ENCODE data around the gene SPAG6. TPM values are rescaled to one million over a fixed set of nuclear protein-coding genes. Genes with fewer than 3 reads are reported as not detected.

Gene SPAG6
- total RNA-seq = 8.5 and 8.9 TPM in 2 replicates
- long read RNA-seq, transcript SPAG6-203 (11 exons, 2,605 nt) = major isoform, 33 of 72 reads
- long read RNA-seq, partial matches to known transcripts = 11 of 72 reads
- long read RNA-seq, other reads (novel, unspliced or antisense) = 26 of 72 reads

GRCh38 chr10:22345301-22346095, at the start of gene SPAG6:
SPAG6 (plus strand) TSS chr10:22345496; CDS start chr10:22345612, 116 bp downstream.
- H3K27me3 Mint-ChIP-seq = peaks cover 67% of the 10 kb centered on the region

GRCh38 chr10:22301193-22301592, 44.1 kb upstream of the SPAG6 start:
- no peak overlapping the region for H3K27ac Mint-ChIP-seq

More at GRCh38 chr10:22345301-22346095, at the start of gene SPAG6:
- H3K4me3 Mint-ChIP-seq (ENCODE audit: low read depth) = peak within 1 kb of the TSS; percentile 70
- no peaks in the 10 kb centered on the region for H3K9me3 Mint-ChIP-seq (ENCODE audit: low read depth)
- H3K36me3 Mint-ChIP-seq (ENCODE audit: insufficient read depth) = no peaks in the 10 kb centered on the region
- H3K4me1 Mint-ChIP-seq (ENCODE audit: low read depth) = peaks cover 2% of the 10 kb centered on the region
- peak; percentile 41 for TF ChIP-seq CTCF (IDR thresholded peaks at IDR 0.05; ENCODE audit: unreplicated experiment)
- peak; percentile 64 for DNase-seq (ENCODE audit: low spot score, unreplicated experiment)
- peak within 1 kb of the TSS; percentile 69 for H3K27ac Mint-ChIP-seq

GRCh38 chr10:22303461-22303860, 41.8 kb upstream of the SPAG6 start:
- Mint-ChIP-seq H3K36me3 (ENCODE audit: insufficient read depth) (no peaks in the 10 kb centered on the region), H3K9me3 (ENCODE audit: low read depth) (peaks cover 2% of the 10 kb centered on the region), H3K4me3 (ENCODE audit: low read depth) (no peak overlapping the region), H3K27me3 (peaks cover 4% of the 10 kb centered on the region), H3K4me1 (ENCODE audit: low read depth) (no peaks in the 10 kb centered on the region), H3K27ac (no peak overlapping the region)
- TF ChIP-seq CTCF (IDR thresholded peaks at IDR 0.05; ENCODE audit: unreplicated experiment) = no peak
- no peak for DNase-seq (ENCODE audit: low spot score, unreplicated experiment)

More at GRCh38 chr10:22301193-22301592, 44.1 kb upstream of the SPAG6 start:
- Mint-ChIP-seq H3K4me3 (ENCODE audit: low read depth) (no peak overlapping the region), H3K36me3 (ENCODE audit: insufficient read depth) (no peaks in the 10 kb centered on the region), H3K27me3 (peaks cover 11% of the 10 kb centered on the region), H3K4me1 (ENCODE audit: low read depth) (no peaks in the 10 kb centered on the region), H3K9me3 (ENCODE audit: low read depth) (peaks cover 2% of the 10 kb centered on the region)
- TF ChIP-seq CTCF (IDR thresholded peaks at IDR 0.05; ENCODE audit: unreplicated experiment) = no peak
- DNase-seq (ENCODE audit: low spot score, unreplicated experiment) = no peak

- Mint-ChIP-seq H3K27ac (no peak overlapping the region), H3K9me3 (ENCODE audit: low read depth) (peaks cover 2% of the 10 kb centered on the region), H3K4me1 (ENCODE audit: low read depth) (no peaks in the 10 kb centered on the region), H3K36me3 (ENCODE audit: insufficient read depth) (no peaks in the 10 kb centered on the region), H3K4me3 (ENCODE audit: low read depth) (no peak overlapping the region), H3K27me3 (peaks cover 6% of the 10 kb centered on the region)
- DNase-seq (ENCODE audit: low spot score, unreplicated experiment) = no peak
- TF ChIP-seq CTCF (IDR thresholded peaks at IDR 0.05; ENCODE audit: unreplicated experiment) = no peak
Observed at GRCh38 chr10:22305721-22306120, 39.6 kb upstream of the SPAG6 start.

- TF ChIP-seq CTCF (IDR thresholded peaks at IDR 0.05; ENCODE audit: unreplicated experiment) = no peak
- H3K36me3 Mint-ChIP-seq (ENCODE audit: insufficient read depth) = no peaks in the 10 kb centered on the region
- H3K4me3 Mint-ChIP-seq (ENCODE audit: low read depth) = no peak overlapping the region
- H3K4me1 Mint-ChIP-seq (ENCODE audit: low read depth) = no peaks in the 10 kb centered on the region
- H3K27me3 Mint-ChIP-seq = peaks cover 25% of the 10 kb centered on the region
- peaks cover 2% of the 10 kb centered on the region for H3K9me3 Mint-ChIP-seq (ENCODE audit: low read depth)
- no peak overlapping the region for H3K27ac Mint-ChIP-seq
- no peak for DNase-seq (ENCODE audit: low spot score, unreplicated experiment)
Observed at GRCh38 chr10:22308390-22308789, 36.9 kb upstream of the SPAG6 start.

Measured in progenitor cell of endocrine pancreas (in vitro differentiated cells).